ENCODE data around the gene CDCA3.
"Not testable (repeated sequence)": the region's sequence is repeated elsewhere in the genome, so short reads cannot be mapped to it uniquely, and the experiment has no call there.

Gene CDCA3

GRCh38 chr12:6872073-6873048 is 21.3 kb upstream of the CDCA3 start:
- peak overlapping the region; percentile 82 for H3K27ac ChIP-seq (ENCODE audit: insufficient read depth, low read length, poor library complexity, severe bottlenecking)
- peak; percentile 66 to 75 (median 71) for DNase-seq
- peak overlapping the region; percentile 83 for H3K4me3 ChIP-seq (ENCODE audit: insufficient read depth, low read depth, low read length, poor library complexity, severe bottlenecking)
- H3K9me3 ChIP-seq (ENCODE audit: control insufficient read depth, low read length), result no peaks in the 10 kb centered on the region
- peaks cover 12% of the 10 kb centered on the region for H3K36me3 ChIP-seq (ENCODE audit: control insufficient read depth, insufficient read depth, low read length)
- H3K27me3 ChIP-seq (replicated peaks; ENCODE audit: control insufficient read depth, insufficient read depth, low read length, poor library complexity, severe bottlenecking), result no peaks in the 10 kb centered on the region
- H3K4me1 ChIP-seq (ENCODE audit: control insufficient read depth, insufficient read depth, low read length, poor library complexity, severe bottlenecking), result peaks cover 38% of the 10 kb centered on the region

- no peaks in the 10 kb centered on the region for H3K9me3 ChIP-seq (ENCODE audit: control insufficient read depth, low read length)
- peaks cover 12% of the 10 kb centered on the region for H3K36me3 ChIP-seq (ENCODE audit: control insufficient read depth, insufficient read depth, low read length)
- peak overlapping the region; percentile 82 for H3K27ac ChIP-seq (ENCODE audit: insufficient read depth, low read length, poor library complexity, severe bottlenecking)
- no peaks in the 10 kb centered on the region for H3K27me3 ChIP-seq (replicated peaks; ENCODE audit: control insufficient read depth, insufficient read depth, low read length, poor library complexity, severe bottlenecking)
- DNase-seq, result peak in 1 of 3 donors; percentile 21
- peaks cover 44% of the 10 kb centered on the region for H3K4me1 ChIP-seq (ENCODE audit: control insufficient read depth, insufficient read depth, low read length, poor library complexity, severe bottlenecking)
- H3K4me3 ChIP-seq (ENCODE audit: insufficient read depth, low read depth, low read length, poor library complexity, severe bottlenecking), result peak overlapping the region; percentile 83
Observed at GRCh38 chr12:6871052-6871957, 20.2 kb upstream of the CDCA3 start.

GRCh38 chr12:6870304-6870703 is 19.2 kb upstream of the CDCA3 start:
- Histone ChIP-seq H3K36me3 (ENCODE audit: control insufficient read depth, insufficient read depth, low read length) (peaks cover 12% of the 10 kb centered on the region), H3K4me1 (ENCODE audit: control insufficient read depth, insufficient read depth, low read length, poor library complexity, severe bottlenecking) (peaks cover 44% of the 10 kb centered on the region)
- H3K4me3 ChIP-seq (ENCODE audit: insufficient read depth, low read depth, low read length, poor library complexity, severe bottlenecking); H3K27me3 ChIP-seq (replicated peaks; ENCODE audit: control insufficient read depth, insufficient read depth, low read length, poor library complexity, severe bottlenecking); H3K27ac ChIP-seq (ENCODE audit: insufficient read depth, low read length, poor library complexity, severe bottlenecking); DNase-seq; H3K9me3 ChIP-seq (ENCODE audit: control insufficient read depth, low read length): not testable (repeated sequence)

GRCh38 chr12:6869049-6870021 is 18.2 kb upstream of the CDCA3 start:
- Histone ChIP-seq H3K9me3 (ENCODE audit: control insufficient read depth, low read length) (no peaks in the 10 kb centered on the region), H3K27ac (ENCODE audit: insufficient read depth, low read length, poor library complexity, severe bottlenecking) (peak overlapping the region; percentile 79), H3K36me3 (ENCODE audit: control insufficient read depth, insufficient read depth, low read length) (peaks cover 12% of the 10 kb centered on the region), H3K4me1 (ENCODE audit: control insufficient read depth, insufficient read depth, low read length, poor library complexity, severe bottlenecking) (peaks cover 44% of the 10 kb centered on the region), H3K27me3 (replicated peaks; ENCODE audit: control insufficient read depth, insufficient read depth, low read length, poor library complexity, severe bottlenecking) (no peaks in the 10 kb centered on the region), H3K4me3 (ENCODE audit: insufficient read depth, low read depth, low read length, poor library complexity, severe bottlenecking) (no peak overlapping the region)
- DNase-seq, result peak; percentile 66 to 79 (median 69)

GRCh38 chr12:6868211-6869048 is 17.3 kb upstream of the CDCA3 start:
- H3K27ac ChIP-seq (ENCODE audit: insufficient read depth, low read length, poor library complexity, severe bottlenecking), result peak overlapping the region; percentile 79

GRCh38 chr12:6867413-6868210 is 16.5 kb upstream of the CDCA3 start, which contains the start of gene TPI1:
TPI1 (plus strand) TSS chr12:6867531; CDS start chr12:6867567, 36 bp downstream.
- Histone ChIP-seq H3K9me3 (ENCODE audit: control insufficient read depth, low read length) (no peaks in the 10 kb centered on the region), H3K4me1 (ENCODE audit: control insufficient read depth, insufficient read depth, low read length, poor library complexity, severe bottlenecking) (peaks cover 44% of the 10 kb centered on the region), H3K36me3 (ENCODE audit: control insufficient read depth, insufficient read depth, low read length) (peaks cover 28% of the 10 kb centered on the region), H3K27ac (ENCODE audit: insufficient read depth, low read length, poor library complexity, severe bottlenecking) (peak within 1 kb of the TSS; percentile 79), H3K27me3 (replicated peaks; ENCODE audit: control insufficient read depth, insufficient read depth, low read length, poor library complexity, severe bottlenecking) (no peaks in the 10 kb centered on the region), H3K4me3 (ENCODE audit: insufficient read depth, low read depth, low read length, poor library complexity, severe bottlenecking) (peak within 1 kb of the TSS; percentile 93)
- DNase-seq, result peak; percentile 66 to 79 (median 75)

More at GRCh38 chr12:6868211-6869048, 17.3 kb upstream of the CDCA3 start:
- Histone ChIP-seq H3K36me3 (ENCODE audit: control insufficient read depth, insufficient read depth, low read length) (peaks cover 20% of the 10 kb centered on the region), H3K9me3 (ENCODE audit: control insufficient read depth, low read length) (no peaks in the 10 kb centered on the region), H3K4me1 (ENCODE audit: control insufficient read depth, insufficient read depth, low read length, poor library complexity, severe bottlenecking) (peaks cover 44% of the 10 kb centered on the region), H3K4me3 (ENCODE audit: insufficient read depth, low read depth, low read length, poor library complexity, severe bottlenecking) (peak overlapping the region; percentile 93), H3K27me3 (replicated peaks; ENCODE audit: control insufficient read depth, insufficient read depth, low read length, poor library complexity, severe bottlenecking) (no peaks in the 10 kb centered on the region)
- no peak for DNase-seq

- H3K27me3 ChIP-seq (replicated peaks; ENCODE audit: control insufficient read depth, insufficient read depth, low read length, poor library complexity, severe bottlenecking), result no peaks in the 10 kb centered on the region
- peaks cover 40% of the 10 kb centered on the region for H3K4me1 ChIP-seq (ENCODE audit: control insufficient read depth, insufficient read depth, low read length, poor library complexity, severe bottlenecking)
- peaks cover 31% of the 10 kb centered on the region for H3K36me3 ChIP-seq (ENCODE audit: control insufficient read depth, insufficient read depth, low read length)
- H3K27ac ChIP-seq (ENCODE audit: insufficient read depth, low read length, poor library complexity, severe bottlenecking), result peak overlapping the region; percentile 79
- DNase-seq, result no peak
- no peaks in the 10 kb centered on the region for H3K9me3 ChIP-seq (ENCODE audit: control insufficient read depth, low read length)
- peak overlapping the region; percentile 93 for H3K4me3 ChIP-seq (ENCODE audit: insufficient read depth, low read depth, low read length, poor library complexity, severe bottlenecking)
Observed at GRCh38 chr12:6866920-6867412, 15.9 kb upstream of the CDCA3 start.

All from effector memory CD4-positive, alpha-beta T cell (primary cell).